PFSK-1 (cell line): ENCODE results near the gene CHST11.

Experiments
- FOXP2 ChIP-seq: optimal IDR thresholded peaks from 2 replicates; pipeline ENCODE3; 2011; ENCODE audit warnings: borderline replicate concordance, control low read depth, inconsistent platforms; ENCODE audit not compliant: insufficient read depth; ENCODE audit errors: extremely low read length, extremely low read depth
- POLR2AphosphoS5 ChIP-seq: IDR thresholded peaks from 2 replicates; pipeline ENCODE4 v1.6.1; 2012; ENCODE audit warnings: low read depth, mild to moderate bottlenecking, control low read depth, low read length, moderate library complexity
- SIN3A ChIP-seq: IDR thresholded peaks from 2 replicates; pipeline ENCODE4 v1.6.1; 2012; ENCODE audit warnings: mild to moderate bottlenecking, low read length, moderate library complexity, borderline replicate concordance; ENCODE audit not compliant: insufficient read depth
- TAF1 ChIP-seq: IDR thresholded peaks from 2 replicates; pipeline ENCODE4 v1.6.1; 2012; ENCODE audit warnings: low read length, control low read depth, borderline replicate concordance; ENCODE audit not compliant: insufficient read depth
- TF ChIP-seq, protein P1 (sequence below), 2 experiments: IDR thresholded peaks; 2 replicates each; pipeline versions ENCODE4 v1.6.1 to v1.8.0; 2011 to 2012; ENCODE audit warnings: low read depth in 2 of 2, low read length in 2 of 2, control low read depth in 1 of 2, inconsistent platforms in 1 of 2, mild to moderate bottlenecking in 1 of 2, moderate library complexity in 1 of 2; ENCODE audit not compliant: insufficient read depth in 1 of 2

CHST11 gene

DNA sequence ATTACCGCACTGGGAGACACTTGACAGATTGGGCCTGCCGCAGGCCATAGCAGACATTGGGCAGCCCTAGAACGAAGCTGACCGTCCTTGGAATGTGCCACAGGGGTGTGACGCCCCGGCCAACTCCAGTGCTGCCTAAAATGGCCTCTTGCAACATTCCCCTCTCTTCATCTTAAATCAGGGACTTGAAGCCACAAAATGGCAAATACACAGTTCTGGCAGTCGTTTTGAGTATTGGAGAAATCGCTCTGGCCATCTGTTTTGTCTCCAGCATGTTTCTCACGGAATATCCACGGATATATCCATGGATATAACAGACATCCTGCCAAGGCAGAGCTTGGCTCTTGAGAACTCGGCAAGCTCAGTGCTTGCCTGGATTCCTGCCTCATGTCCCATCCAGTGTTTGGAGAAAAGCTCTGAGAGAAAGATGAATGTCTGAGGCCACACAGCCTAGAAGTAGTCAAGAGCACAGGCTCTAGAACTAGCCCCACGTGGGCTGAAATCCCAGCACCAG is 158.4 kb downstream of the CHST11 start:
- TF ChIP-seq, protein P1, sequence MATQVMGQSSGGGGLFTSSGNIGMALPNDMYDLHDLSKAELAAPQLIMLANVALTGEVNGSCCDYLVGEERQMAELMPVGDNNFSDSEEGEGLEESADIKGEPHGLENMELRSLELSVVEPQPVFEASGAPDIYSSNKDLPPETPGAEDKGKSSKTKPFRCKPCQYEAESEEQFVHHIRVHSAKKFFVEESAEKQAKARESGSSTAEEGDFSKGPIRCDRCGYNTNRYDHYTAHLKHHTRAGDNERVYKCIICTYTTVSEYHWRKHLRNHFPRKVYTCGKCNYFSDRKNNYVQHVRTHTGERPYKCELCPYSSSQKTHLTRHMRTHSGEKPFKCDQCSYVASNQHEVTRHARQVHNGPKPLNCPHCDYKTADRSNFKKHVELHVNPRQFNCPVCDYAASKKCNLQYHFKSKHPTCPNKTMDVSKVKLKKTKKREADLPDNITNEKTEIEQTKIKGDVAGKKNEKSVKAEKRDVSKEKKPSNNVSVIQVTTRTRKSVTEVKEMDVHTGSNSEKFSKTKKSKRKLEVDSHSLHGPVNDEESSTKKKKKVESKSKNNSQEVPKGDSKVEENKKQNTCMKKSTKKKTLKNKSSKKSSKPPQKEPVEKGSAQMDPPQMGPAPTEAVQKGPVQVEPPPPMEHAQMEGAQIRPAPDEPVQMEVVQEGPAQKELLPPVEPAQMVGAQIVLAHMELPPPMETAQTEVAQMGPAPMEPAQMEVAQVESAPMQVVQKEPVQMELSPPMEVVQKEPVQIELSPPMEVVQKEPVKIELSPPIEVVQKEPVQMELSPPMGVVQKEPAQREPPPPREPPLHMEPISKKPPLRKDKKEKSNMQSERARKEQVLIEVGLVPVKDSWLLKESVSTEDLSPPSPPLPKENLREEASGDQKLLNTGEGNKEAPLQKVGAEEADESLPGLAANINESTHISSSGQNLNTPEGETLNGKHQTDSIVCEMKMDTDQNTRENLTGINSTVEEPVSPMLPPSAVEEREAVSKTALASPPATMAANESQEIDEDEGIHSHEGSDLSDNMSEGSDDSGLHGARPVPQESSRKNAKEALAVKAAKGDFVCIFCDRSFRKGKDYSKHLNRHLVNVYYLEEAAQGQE (IDR thresholded peaks at IDR 0.05; ENCODE audit: insufficient read depth in 1 of 2, low read depth in 2 of 2, low read length in 2 of 2) = no peak
- TF ChIP-seq SIN3A (no peak), POLR2AphosphoS5 (no peak), FOXP2 (no peak), TAF1 (no peak)

- TF ChIP-seq, protein P1 (IDR thresholded peaks at IDR 0.05; ENCODE audit: insufficient read depth in 1 of 2, low read depth in 2 of 2, low read length in 2 of 2) = no peak
- TF ChIP-seq SIN3A (no peak), POLR2AphosphoS5 (no peak), FOXP2 (no peak), TAF1 (no peak)
Measured at GRCh38 chr12:104618691-104619090, 161.9 kb downstream of the CHST11 start.

DNA sequence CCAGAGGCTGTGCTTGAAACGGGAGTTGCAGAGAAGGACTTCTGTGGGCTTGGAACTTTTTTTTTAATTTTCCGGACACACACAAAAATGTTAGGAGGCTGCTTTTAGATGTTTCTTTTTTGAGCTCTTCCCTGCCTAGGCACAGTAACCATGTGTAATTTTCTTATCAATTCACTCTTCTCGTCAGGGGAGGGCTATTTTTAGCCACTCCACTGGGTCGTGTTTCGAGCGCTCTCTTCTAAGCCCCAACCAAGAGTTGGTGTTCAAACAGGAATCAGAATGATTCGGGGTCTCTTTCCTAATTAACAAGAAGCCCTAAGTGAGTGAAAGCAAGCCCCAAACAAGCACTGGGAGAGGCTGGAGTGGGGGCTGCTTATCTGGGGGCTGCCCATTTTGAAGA is 162.6 kb downstream of the CHST11 start:
- no peak for TF ChIP-seq FOXP2
- no peak for TF ChIP-seq POLR2AphosphoS5

- TF ChIP-seq, protein P1 (IDR thresholded peaks at IDR 0.05; ENCODE audit: insufficient read depth in 1 of 2, low read depth in 2 of 2, low read length in 2 of 2) = no peak
- no peak for TF ChIP-seq TAF1
- no peak for TF ChIP-seq POLR2AphosphoS5
- no peak for TF ChIP-seq SIN3A
Measured at GRCh38 chr12:104620837-104621531, 164.2 kb downstream of the CHST11 start.

DNA sequence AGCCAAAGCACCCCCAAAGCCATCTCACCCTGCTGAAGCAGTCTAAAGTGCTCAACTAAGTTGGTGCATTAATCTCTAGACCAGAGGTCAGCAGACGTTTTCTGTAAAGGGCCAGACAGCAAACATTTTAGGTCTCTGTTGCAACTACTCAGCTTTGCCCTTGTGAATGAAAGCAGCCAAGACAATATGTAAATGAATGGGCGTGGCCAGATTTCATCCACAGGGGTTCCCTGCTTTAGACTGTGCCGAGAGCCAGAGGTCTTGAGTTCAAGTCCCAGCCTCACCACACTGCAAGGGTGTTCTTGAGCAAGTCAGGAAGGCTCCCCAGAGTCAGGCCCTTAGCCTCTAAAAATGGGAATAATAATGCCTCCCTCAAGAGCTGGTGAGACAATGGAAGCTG is 166.2 kb downstream of the CHST11 start:
- TF ChIP-seq, protein P1 (IDR thresholded peaks at IDR 0.05; ENCODE audit: insufficient read depth in 1 of 2, low read depth in 2 of 2, low read length in 2 of 2) = no peak
- TF ChIP-seq TAF1 = no peak
- TF ChIP-seq FOXP2 = no peak
- TF ChIP-seq SIN3A = no peak
- TF ChIP-seq POLR2AphosphoS5 = no peak
